CD14-positive monocyte (primary cell): ENCODE results near the gene SELENOM. TPM values are rescaled to one million over a fixed set of nuclear protein-coding genes. Genes with fewer than 3 reads are reported as not detected.

Experiments
- DNase-seq, 3 donors: peaks; one replicate each; pipeline ENCODE4 v3.0.0-alpha.2; 2011 to 2022
- H2AFZ ChIP-seq: 2 replicates; pipeline ENCODE4 v1.6.0; 2012; ENCODE audit warnings: mild to moderate bottlenecking, low read depth, low read length, inconsistent platforms; ENCODE audit not compliant: insufficient read depth, poor library complexity, severe bottlenecking
- H3K27ac ChIP-seq, 2 donors: 1 replicate in 1 of 2; 2 replicates in 1 of 2; pipeline ENCODE4 v1.5.1; 2012 to 2013; ENCODE audit warnings: low read length in 2 of 2, control low read depth in 1 of 2, inconsistent platforms in 1 of 2, low read depth in 1 of 2, mild to moderate bottlenecking in 1 of 2
- H3K27me3 ChIP-seq, 2 donors: one replicate each; pipeline versions ENCODE4 v1.6.0 to v1.6.1; 2011 to 2013; ENCODE audit warnings: low read length in 2 of 2; ENCODE audit not compliant: control insufficient read depth in 2 of 2, insufficient read depth in 2 of 2
- H3K36me3 ChIP-seq, 2 donors: replicated peaks in 1 of 2; 1 replicate in 1 of 2; 2 replicates in 1 of 2; pipeline versions ENCODE4 v1.5.1 to v1.6.1; 2012 to 2013; ENCODE audit warnings: low read length in 2 of 2, control low read depth in 1 of 2, inconsistent platforms in 1 of 2, mild to moderate bottlenecking in 1 of 2; ENCODE audit not compliant: insufficient read depth in 2 of 2, control insufficient read depth in 1 of 2
- H3K4me1 ChIP-seq, 2 donors: 1 replicate in 1 of 2; 2 replicates in 1 of 2; pipeline versions ENCODE4 v1.5.1 to v1.6.1; 2012 to 2013; ENCODE audit warnings: low read length in 2 of 2, control low read depth in 1 of 2, inconsistent platforms in 1 of 2, mild to moderate bottlenecking in 1 of 2, moderate library complexity in 1 of 2; ENCODE audit not compliant: insufficient read depth in 2 of 2, control insufficient read depth in 1 of 2
- H3K4me2 ChIP-seq: replicated peaks from 2 replicates; pipeline ENCODE3; 2012; ENCODE audit warnings: low read length, moderate library complexity, mild to moderate bottlenecking; ENCODE audit not compliant: poor library complexity, severe bottlenecking; ENCODE audit errors: extremely low read depth
- H3K4me3 ChIP-seq, 3 experiments: fragments of 200-600 bp in 1 of 3; sonication (generic) in 1 of 3; replicated peaks in 1 of 3; 1 replicate in 2 of 3; 2 replicates in 1 of 3; pipeline ENCODE4 v1.5.1; 2011 to 2013; ENCODE audit warnings: low read length in 3 of 3, mild to moderate bottlenecking in 3 of 3, control low read depth in 2 of 3, low read depth in 2 of 3, inconsistent platforms in 1 of 3, moderate library complexity in 1 of 3
- H3K79me2 ChIP-seq: 2 replicates; pipeline ENCODE4 v1.6.0; 2012; ENCODE audit warnings: mild to moderate bottlenecking, control low read depth, inconsistent platforms, low read length, moderate library complexity; ENCODE audit not compliant: insufficient read depth
- H3K9ac ChIP-seq: 2 replicates; pipeline ENCODE4 v1.6.0; 2017; ENCODE audit warnings: low read length, mild to moderate bottlenecking; ENCODE audit not compliant: insufficient read depth, poor library complexity, severe bottlenecking
- H3K9me3 ChIP-seq, 2 donors: replicated peaks in 1 of 2; 1 replicate in 1 of 2; 2 replicates in 1 of 2; pipeline versions ENCODE4 v1.5.1 to v1.6.1; 2012 to 2013; ENCODE audit warnings: low read length in 2 of 2, control low read depth in 1 of 2; ENCODE audit not compliant: control insufficient read depth in 1 of 2, insufficient read depth in 1 of 2
- H4K20me1 ChIP-seq: 2 replicates; pipeline ENCODE4 v1.6.0; 2012; ENCODE audit warnings: mild to moderate bottlenecking, low read length, control low read depth, moderate library complexity; ENCODE audit not compliant: insufficient read depth
- H3K27ac Mint-ChIP-seq, 7 donors: one replicate each; pipeline ENCODE4 v1.8.0; 2020; ENCODE audit warnings: mild to moderate bottlenecking in 7 of 7, mixed read lengths in 7 of 7, moderate library complexity in 6 of 7, inconsistent platforms in 2 of 7
- H3K27me3 Mint-ChIP-seq, 3 donors: one replicate each; pipeline ENCODE4 v1.8.0; 2021 to 2022; ENCODE audit warnings: low read depth in 3 of 3, mild to moderate bottlenecking in 3 of 3, mixed read lengths in 3 of 3, moderate library complexity in 3 of 3, inconsistent platforms in 1 of 3
- H3K36me3 Mint-ChIP-seq, 2 donors: one replicate each; pipeline ENCODE4 v1.8.0; 2020; ENCODE audit warnings: mixed read lengths in 2 of 2, inconsistent platforms in 1 of 2, mild to moderate bottlenecking in 1 of 2
- H3K4me1 Mint-ChIP-seq: one replicate; pipeline ENCODE4 v1.8.0; 2020; ENCODE audit warnings: mild to moderate bottlenecking, mixed read lengths
- H3K4me3 Mint-ChIP-seq, 2 donors: one replicate each; pipeline ENCODE4 v1.8.0; 2020; ENCODE audit warnings: mild to moderate bottlenecking in 2 of 2, mixed read lengths in 2 of 2, moderate library complexity in 1 of 2
- H3K9me3 Mint-ChIP-seq, 7 donors: one replicate each; pipeline ENCODE4 v1.8.0; 2020 to 2022; ENCODE audit warnings: mixed read lengths in 7 of 7, mild to moderate bottlenecking in 6 of 7, moderate library complexity in 6 of 7, inconsistent platforms in 2 of 7
- CTCF ChIP-seq: fragments of 200-600 bp; IDR thresholded peaks from one replicate; pipeline ENCODE4 v1.8.0; 2022; ENCODE audit warnings: antibody characterized with exemption, mild to moderate bottlenecking
- WGBS: methylation state at CpG from one replicate; pipeline ENCODE4 v1.1.5; 2013; ENCODE audit warnings: missing lambda C conversion rate; ENCODE audit not compliant: insufficient coverage; 5-methylcytosine and 5-hydroxymethylcytosine counted together
- intact Hi-C, 2 donors: fragments of 100-400 bp; cut with micrococcal nuclease; formaldehyde crosslinking; loops; one replicate each; pipeline versions ENCODE4 v1.15.0 to v1.15.1; 2023
- polyA plus RNA-seq, 3 donors: library from polyadenylated mRNA; depleted of rRNA in 1 of 3; unstranded in 2 of 3; stranded (reverse) in 1 of 3; fragments of 300-500 nt in 2 of 3; fragments of >200 nt in 1 of 3; fragmentation: Illumina TruSeq in 2 of 3; gene quantifications; 1 replicate in 2 of 3; 2 replicates in 1 of 3; pipeline ENCODE4 v1.2.3, GENCODE V29; 2012 to 2021

SELENOM gene
- polyA plus RNA-seq, 3 donors: 3.2 to 7.6 (median 3.4) TPM

- no peaks in the 10 kb centered on the region for H3K36me3 Mint-ChIP-seq
- Histone ChIP-seq H3K4me2 (no peak overlapping the region), H3K4me3 (no peak overlapping the region), H3K9me3 (no peaks in the 10 kb centered on the region), H4K20me1 (no peaks in the 10 kb centered on the region), H3K27me3 (no peaks in the 10 kb centered on the region), H3K27ac (no peak overlapping the region), H3K9ac (no peak overlapping the region), H2AFZ (no peak overlapping the region), H3K36me3 (no peaks in the 10 kb centered on the region), H3K79me2 (no peaks in the 10 kb centered on the region), H3K4me1 (peaks cover 6 to 7% of the 10 kb centered on the region in 2 donors)
- H3K4me3 Mint-ChIP-seq: no peak overlapping the region
- TF ChIP-seq CTCF: no peak
- WGBS: 91% methylated on average over 9 of the region's 12 CpGs
- peaks cover 0 to 2% (median 0%) of the 10 kb centered on the region in 7 donors for H3K9me3 Mint-ChIP-seq
- intact Hi-C loops: no loop called here
- no peak for DNase-seq
- H3K4me1 Mint-ChIP-seq: peaks cover 8% of the 10 kb centered on the region
- H3K27ac Mint-ChIP-seq: peak overlapping the region in 2 of 7 donors; percentile 14 to 50
- H3K27me3 Mint-ChIP-seq: peaks cover 1 to 4% (median 2%) of the 10 kb centered on the region in 3 donors
Measured at GRCh38 chr22:31125521-31126117, 18.3 kb upstream of the SELENOM start.

- Mint-ChIP-seq H3K4me3 (no peak overlapping the region), H3K4me1 (peaks cover 8% of the 10 kb centered on the region), H3K36me3 (no peaks in the 10 kb centered on the region), H3K9me3 (peaks cover 0 to 2% (median 0%) of the 10 kb centered on the region in 7 donors), H3K27me3 (peaks cover 3 to 4% (median 3%) of the 10 kb centered on the region in 3 donors), H3K27ac (no peak overlapping the region)
- no peak overlapping the region for H3K4me2 ChIP-seq
- WGBS: 95% methylated on average over 14 of the region's 14 CpGs
- H3K4me1 ChIP-seq: peaks cover 6 to 7% of the 10 kb centered on the region in 2 donors
- no peak overlapping the region for H3K4me3 ChIP-seq
- H3K27me3 ChIP-seq: no peaks in the 10 kb centered on the region
- no peak for TF ChIP-seq CTCF
- no peak overlapping the region for H3K9ac ChIP-seq
- no peak for DNase-seq
- H3K79me2 ChIP-seq: no peaks in the 10 kb centered on the region
- no peak overlapping the region for H2AFZ ChIP-seq
- intact Hi-C loops: no loop called here
- no peaks in the 10 kb centered on the region for H3K36me3 ChIP-seq
- H3K9me3 ChIP-seq: no peaks in the 10 kb centered on the region
- H3K27ac ChIP-seq: no peak overlapping the region
- H4K20me1 ChIP-seq: no peaks in the 10 kb centered on the region
Measured at GRCh38 chr22:31124811-31125465, 17.6 kb upstream of the SELENOM start.
